HG03354 (cell line): ENCODE data around the gene RNF181.
"Not testable (repeated sequence)": the region's sequence is repeated elsewhere in the genome, so short reads cannot be mapped to it uniquely, and the experiment has no call there.

ENCODE experiments used
- ATAC-seq: cut with Tn5 transposase; IDR thresholded peaks from one replicate; pipeline ENCODE4 v1.9.1; 2021; ENCODE audit warnings: mild to moderate bottlenecking; ENCODE audit not compliant: unreplicated experiment, poor library complexity, severe bottlenecking

Gene RNF181

DNA sequence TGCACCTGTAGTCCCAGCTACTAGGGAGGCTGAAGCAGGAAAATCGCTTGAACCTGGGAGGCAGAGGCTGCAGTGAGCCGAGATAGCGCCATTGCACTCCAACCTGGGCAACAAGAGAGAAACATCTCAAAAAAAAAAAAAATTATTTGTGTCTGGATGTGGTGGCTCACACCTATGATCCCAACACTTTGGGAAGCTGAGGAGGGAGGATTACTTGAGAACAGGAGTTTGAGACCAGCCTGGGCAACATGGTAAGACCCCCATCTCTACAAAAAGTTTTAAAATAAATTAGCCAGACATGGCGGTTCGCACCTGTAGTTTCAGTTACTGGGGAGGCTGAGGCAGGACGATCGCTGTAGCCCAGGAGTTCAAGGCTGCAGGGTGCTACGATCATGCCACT is 19.8 kb upstream of the RNF181 start:
- no peak for ATAC-seq

DNA sequence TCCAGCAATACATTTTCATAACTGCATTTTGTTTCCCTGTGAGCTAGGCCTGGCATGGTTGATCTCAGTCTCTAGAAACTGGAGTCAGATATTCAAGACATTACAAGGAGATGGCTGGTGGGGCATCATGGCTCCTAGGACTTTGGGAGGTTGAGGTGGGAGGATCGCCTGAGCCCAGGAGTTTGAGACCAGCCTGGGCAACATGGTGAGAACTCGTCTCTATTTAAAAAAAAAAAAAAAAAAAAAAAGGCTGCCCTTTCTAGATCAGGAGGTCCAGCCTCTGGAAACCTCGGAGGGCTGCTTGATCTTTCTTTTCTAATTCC is 18.5 kb upstream of the RNF181 start:
- ATAC-seq: no peak

DNA sequence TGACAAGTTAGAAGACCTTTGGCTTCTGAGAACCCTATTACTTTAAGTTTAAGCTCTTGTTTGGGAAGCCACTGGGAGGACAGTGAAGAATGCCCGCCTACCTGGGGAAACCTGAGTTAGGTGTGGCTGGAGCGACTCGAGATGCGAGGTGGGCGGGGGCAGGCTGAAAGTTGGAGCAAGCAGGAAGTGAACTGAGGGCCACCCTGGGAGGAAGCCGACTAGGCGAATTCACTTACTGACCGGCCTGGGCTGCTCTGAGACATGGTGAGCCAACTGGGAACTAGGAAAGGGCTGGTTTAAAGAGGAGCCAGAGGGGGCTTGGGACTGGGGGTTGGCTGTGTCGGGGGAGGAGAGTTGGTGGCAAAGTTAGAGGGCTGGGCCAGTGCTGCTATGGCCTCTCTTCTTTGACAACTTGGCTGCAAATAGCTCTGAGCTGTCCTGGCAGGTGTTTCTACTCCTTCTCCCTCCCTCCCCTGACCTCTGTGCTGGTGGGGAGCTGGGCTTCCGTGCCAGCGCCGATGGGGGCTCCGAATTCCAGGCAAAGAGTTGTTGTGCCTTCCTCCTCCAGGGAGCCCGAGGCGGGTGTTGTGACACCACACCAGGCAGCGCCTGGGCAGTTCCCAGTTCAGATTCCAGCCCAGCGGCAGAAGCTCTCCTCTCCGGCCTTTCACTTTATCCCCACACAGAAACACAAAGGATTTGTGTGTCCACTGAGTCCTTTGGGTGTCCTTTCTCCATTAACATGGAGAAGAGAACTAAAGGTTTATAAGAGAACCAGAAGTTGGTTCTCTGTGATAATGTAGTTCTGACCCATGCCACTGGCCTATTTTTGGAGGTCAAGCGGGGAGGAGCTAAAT is 17.9 kb upstream of the RNF181 start, which contains the start of gene VAMP8:
TSS of gene VAMP8 (plus strand) at position 201 of the 857 bp plus-strand sequence. CDS start at position 262, 61 bp downstream.
- ATAC-seq: peak; percentile 65

DNA sequence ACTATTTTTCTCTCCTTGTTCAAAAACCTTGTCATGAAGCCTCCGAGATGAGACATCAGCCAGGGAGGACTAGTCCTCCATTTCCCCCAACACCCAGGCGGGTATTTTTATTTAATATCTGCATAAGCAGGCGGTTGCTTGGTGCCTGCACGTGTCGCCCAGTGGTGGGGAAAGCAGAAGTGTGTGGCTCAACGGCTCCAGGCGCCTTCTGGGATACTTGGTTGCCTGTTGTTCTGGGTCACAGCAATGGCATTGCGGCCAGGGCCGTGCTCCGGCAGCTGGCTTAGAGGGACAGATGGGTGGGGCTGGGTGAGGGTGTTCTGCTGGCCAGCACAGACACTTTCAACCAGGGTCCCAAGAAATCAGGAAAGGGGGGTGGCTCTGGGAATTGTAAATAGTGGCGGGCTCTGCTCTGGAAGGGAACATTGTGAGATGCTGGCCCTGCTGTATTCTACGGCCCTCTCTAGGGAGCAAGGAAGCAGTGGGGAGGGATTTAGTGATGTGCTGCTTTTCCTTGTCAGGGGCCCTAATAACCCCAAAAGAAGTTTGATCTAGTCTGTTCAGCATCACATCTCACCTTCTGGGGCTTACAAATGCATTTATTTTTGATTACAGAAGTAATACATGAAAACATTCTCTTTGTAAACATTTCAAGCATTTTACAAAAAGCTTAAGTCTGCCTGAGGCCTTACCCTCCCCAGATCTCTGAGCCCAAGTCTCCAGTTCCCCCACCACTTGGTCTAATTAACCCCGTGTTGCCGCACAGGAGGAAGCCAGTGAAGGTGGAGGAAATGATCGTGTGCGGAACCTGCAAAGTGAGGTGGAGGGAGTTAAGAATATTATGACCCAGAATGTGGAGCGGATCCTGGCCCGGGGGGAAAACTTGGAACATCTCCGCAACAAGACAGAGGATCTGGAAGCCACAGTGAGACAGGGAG is 17.0 kb upstream of the RNF181 start:
- ATAC-seq: peak; percentile 59

DNA sequence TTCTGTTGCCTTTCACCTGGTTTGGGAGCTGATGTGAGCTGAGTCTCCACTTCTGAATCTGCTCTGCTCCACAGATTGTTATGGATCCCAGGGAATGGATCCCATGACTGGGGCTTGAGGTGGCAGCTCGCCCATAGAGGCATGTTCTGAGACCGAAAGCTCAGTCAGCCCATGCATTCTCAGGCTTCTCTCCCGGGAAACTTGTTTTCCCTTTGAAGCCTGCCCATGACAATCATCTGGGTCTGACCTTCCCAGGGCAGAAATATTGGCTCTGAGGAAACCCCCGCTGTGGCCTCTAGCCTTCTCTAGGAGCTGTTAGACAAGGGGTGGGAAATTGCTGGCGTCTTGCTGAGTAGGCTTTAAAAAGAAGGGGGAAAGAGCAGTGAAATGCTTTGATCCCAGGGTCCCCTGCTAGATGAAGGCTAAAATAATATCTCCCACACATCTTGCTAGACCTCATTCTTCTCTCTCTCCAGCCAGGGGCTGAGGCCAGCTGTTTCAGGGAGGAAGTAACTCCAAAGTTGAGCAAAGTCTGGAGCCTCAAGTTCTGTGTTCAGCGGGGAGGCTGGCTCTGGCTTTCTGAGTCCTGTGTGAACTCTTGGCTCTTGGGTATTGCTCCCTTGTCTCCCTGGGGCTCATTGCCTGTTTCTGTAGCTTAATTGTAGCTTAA is 16.1 kb upstream of the RNF181 start:
- no peak for ATAC-seq

DNA sequence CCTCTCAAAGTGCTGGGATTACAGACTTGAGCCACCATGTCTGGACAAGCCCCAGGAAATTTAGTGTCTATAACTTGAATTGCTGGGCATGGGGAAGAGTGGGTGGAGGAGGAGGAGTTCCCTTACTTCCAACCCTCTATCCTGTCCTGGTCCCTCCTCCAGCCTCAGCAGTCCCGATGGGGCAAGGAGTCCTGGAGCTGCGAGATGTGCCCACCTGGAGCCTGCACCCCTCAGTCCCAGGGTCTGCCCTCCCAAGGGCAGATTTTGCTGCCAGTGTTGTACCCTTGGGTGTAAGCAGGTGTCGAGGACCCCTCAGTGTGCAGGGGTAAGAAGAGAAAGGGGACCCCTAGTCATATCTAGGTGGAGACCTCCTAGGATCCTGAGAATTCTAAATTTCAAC is 15.3 kb upstream of the RNF181 start:
- no peak for ATAC-seq

DNA sequence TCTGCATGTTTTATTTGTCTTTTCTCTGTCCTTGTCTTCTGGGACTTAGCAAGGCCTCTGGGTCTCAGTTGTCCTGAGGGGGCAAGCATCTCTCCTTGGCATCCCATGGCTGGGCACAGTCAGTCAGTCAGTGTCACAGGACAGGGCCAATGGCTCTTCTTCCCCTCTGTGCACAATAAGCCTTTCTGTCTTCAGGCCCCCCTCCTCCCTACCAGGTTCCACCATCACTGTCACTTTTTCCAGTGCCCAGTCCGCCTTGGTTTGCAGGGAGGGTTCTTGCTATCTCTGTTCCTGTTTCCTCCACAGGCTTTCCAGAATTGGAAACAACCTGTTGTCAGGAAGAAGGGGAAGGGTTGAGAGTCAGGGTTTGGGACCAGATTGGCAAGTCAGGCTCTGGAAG is 13.1 kb upstream of the RNF181 start:
- ATAC-seq: no peak

DNA sequence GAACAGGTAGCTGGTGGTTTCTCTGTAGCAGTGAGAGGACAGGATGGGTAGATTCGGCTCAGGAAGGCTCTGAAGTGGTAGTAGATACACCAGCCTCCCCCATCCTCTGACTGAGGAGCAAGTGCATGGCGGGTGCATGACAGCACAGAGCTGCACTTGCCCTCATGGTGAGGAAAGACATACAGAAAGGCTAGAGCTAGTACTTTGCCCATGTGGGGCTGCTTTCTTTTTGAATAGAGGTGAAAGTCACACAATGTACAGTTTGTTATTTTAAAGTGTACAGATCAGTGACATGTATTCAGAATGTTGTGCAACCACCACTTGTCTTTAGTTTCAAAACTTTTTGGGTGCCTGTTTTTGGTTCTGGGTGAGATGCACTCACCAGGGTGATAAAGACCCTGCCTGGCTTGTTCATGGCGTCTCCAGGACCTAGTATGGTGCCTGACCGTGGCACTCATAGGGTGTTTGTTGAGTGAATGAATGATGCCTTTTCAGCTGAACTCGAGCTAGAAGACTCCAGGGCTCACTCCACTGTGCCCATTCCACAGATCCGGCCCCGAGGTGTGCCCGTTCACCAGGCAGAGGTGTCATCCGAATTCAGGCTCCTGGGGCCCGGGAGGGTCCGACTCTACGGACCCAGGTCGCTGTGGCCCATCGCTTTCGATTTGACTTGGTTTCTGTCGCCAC is 11.7 kb upstream of the RNF181 start:
- ATAC-seq: peak; percentile 68

DNA sequence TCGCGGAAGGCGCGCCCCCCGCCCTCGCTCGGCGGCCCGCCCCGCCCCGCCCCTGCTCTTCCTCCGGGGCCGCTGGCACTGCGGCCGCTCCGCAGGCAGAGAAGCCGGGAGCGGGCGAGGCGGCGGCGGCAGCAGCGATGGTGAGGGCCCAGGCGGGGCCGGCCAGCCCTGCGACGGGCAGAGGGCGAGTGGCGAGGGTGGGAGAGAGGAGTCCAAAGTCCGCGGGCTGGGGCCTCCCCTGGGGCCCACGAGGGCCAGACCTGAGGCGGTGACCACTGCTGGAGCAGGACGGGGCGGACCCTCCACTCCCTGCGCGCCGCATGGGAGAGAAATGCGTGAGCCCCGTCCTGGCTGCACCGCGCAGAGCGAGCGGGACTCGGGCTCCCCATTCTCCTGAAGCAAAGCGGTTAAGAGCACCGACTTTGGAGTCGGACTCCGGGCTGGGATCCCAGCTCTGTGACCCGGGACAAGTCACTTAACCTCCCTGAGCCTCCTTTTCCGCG is 11.1 kb upstream of the RNF181 start, which contains the start of gene VAMP5:
TSS of gene VAMP5 (plus strand) at position 78 of the 503 bp plus-strand sequence. CDS start at position 138, 60 bp downstream.
- ATAC-seq: peak; percentile 34

DNA sequence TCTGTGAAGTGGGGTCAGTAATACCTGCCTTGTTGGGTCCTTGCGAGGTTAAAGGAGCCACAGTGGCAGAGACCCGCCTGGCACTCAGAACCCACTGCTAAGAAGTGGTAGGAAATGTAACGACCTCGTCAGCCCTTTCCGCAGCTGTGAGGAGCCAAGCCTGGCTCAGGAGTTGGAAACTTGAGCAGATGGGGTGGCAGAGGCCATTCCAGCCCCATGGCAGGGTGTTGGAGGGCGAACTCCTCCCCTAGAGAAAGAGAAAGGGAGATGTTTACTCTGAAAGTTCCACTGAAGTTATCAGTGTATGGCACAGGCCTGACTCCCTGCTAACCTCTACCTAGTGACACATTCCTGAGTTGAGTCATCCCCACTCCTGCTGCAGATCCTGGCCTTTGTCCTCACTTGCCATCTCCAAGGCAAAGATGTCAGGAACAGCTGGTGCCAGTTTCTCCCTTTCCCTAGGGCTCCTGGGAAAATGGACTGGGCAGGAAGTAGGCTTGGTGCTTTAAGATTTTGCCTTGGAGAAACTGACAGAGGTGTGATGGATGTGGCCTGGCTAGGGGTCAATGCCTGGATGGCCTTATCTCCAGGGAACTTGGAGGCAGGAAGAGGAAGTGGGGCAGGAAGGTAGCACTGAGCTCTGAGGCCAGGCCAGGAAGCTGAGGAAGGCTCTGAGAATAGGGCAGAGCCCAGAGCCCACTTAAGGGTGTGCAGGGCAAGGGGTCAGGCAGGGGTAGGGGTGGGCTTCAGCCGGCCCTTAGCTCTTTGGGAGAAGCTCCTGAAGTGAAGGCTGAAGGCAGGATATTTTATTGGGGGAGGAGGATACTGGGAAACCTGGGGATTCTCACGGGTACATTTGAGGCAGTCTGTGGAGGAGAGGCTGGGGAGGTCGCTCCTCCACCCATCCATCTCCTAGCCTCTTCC is 10.4 kb upstream of the RNF181 start:
- peak; percentile 46 for ATAC-seq

DNA sequence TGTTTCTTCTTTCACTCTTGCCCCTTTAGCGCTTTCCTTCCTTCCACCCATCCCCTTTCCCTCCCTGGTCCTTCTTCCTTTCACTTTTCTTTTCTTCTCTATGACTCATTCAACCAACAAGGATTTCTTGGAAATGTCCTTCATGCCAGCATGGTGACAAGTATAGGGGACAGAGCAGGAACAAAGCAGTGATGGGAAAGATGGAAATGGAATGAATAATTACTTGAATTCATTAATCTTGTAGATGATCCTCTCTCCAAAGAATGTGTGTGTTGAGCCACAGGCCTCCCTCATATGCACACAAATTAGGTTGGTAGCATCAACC is 9.8 kb upstream of the RNF181 start:
- no peak for ATAC-seq

DNA sequence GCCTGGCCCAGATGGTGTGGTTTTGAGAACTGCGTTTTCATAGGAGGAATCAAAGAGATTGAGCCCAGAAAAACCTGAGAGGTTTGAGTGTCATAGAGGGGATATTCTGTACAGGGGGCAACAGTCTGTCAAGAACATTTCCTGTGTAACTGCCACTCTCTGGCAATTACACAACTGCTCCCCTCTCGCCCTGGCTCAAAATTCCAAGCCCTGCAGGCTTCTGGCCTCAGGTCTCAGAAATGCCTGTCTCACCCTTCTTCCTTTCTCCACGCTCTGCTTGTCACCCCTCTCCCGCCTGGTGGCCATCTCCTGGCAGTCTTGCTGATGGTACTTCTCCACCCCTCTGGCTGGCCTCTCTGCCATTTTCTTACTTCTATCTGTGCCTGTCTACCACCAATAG is 7.3 kb upstream of the RNF181 start:
- ATAC-seq: no peak

DNA sequence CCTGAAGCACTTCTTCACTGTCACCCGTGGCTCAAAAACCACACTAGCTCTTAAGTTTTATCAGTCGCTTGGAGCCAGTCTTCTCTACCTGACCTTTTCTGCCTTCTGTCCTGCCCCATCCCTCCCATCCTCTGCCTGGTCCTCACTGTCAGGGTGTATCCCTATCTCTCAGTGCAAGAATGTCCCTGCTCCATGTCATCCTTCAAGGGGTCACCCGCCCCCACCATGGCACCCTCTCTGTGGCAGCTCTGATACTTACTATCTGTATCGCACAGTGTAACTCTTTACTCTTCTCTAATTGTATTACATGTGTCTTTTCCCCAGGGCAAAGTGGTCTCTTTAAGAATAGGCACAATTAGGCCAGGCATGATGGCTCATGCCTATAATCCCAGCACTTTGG is 6.9 kb upstream of the RNF181 start:
- ATAC-seq: no peak

DNA sequence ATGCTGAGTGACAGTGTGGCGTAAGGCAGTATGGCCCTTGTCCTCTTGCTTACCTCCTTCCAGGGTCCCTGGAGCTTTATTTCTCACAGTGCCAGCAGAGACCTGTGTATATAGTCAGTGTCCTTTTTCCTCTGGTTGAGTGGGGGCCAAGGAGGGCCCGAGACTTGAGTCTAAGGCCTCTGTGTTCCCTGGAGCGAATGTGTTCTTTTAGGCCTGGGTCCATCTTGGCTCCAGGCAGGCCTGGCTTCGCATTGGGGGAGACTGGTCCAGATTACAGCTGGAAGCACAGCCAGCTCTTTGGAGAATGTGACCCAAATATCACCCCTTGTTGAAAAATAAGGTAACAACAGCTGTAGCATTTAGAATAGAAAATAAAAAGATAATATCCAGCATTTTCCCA is 6.4 kb upstream of the RNF181 start:
- ATAC-seq: no peak

DNA sequence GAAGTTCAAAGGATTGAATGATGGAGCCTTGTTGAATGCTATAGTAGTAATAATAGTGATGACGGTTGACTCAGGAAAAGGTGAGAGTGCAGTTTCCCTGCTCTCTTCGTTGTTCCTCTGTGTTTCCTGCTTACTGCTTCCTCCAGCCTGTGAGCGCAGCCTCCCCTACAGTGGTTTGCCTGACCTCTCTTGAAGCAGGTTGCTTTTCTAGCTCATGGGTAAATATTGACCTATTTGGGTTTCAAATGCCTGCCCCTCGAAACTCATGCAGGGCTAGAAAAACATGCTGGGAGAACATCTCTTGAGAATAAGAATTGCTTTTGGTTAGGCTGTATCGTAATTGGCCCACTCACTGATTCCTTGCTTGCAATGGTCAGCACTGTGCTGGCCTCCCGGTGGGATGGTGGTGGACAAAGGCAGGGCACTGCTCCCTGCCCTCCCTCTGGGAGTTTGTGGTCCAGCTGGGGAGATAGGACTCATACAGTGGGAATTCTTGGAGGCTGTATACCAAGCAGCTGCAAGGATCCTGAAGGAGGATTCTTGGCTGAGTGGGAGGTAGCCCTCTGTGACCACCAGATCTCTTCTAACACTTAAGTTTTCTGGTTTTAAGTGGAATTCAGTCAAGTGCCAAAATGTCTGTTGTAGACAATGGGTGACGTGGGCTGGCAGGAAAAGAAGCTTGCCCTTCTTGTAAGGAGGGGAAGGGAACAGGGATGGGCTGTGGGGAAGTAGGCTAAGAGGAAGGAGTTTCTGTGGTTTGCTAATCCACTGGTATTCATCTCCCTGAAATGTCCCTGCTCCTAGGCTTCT is 5.4 kb upstream of the RNF181 start:
- ATAC-seq: no peak

DNA sequence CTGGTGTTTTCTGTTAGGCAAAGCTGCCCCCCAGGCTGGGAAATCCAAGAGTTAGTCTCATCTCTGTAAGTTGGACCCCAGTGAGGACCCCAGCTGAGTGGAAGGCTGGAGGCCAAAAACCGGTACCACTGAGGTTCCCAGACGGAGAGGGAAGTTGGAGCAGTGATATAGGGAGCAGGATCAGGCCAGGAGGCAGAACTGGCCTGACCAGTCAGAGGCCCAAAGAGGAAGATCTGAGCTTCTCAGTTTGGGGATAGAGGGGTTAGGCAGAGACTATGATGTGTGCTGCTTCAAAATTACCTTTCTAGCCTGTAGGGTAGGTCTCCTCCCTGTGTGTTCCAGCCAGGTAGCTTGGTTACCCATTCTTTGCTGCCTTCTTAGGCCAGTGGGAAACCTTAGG is 4.6 kb upstream of the RNF181 start:
- ATAC-seq: no peak

DNA sequence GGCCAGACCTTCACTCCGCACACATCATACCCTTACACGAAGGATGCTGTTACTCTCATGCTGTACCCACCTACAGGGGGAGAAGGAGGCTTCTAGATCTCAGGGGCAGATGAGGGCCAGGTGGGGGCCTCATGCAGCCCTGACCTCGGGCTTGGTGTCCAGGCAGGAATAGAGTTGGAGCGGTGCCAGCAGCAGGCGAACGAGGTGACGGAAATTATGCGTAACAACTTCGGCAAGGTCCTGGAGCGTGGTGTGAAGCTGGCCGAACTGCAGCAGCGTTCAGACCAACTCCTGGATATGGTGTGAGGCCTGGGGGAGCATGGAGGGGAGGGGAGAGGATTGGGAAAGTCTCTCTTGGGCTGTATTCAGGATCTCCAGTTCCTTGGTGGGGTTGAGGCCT is 4.0 kb upstream of the RNF181 start:
- no peak for ATAC-seq

DNA sequence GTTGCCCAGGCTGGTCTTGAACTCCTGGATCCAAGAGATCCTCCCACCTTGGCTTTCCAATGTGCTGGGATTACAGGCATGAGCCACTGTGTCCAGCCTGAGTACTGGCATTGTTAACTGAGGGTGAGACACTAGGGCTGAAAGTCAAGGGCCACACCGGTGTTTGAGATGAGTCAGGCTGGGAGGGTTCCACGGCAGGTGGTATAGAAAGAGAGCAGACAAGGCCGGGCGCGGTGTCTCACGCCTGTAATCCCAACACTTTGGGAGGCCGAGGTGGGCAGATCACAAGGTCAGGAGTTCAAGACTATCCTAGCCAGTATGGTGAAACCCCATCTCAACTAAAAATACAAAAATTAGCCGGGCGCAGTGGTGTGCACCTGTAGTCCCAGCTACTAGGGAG is 3.2 kb upstream of the RNF181 start:
- ATAC-seq: not testable (repeated sequence)
